ENCODE results near the gene PIP5K1B. TPM values are rescaled to one million over a fixed set of nuclear protein-coding genes. Genes with fewer than 3 reads are reported as not detected.

PIP5K1B gene
- 0.27 TPM in 1 of 2 replicates, not detected in the other for total RNA-seq
- polyA plus RNA-seq: not detected in 2 replicates
- polyA plus RNA-seq (2011; cell fraction: cytosol; rRNA removed): 0.06 and 0.10 TPM in 2 replicates
- 0.18 and 0.21 TPM in 2 replicates for polyA plus RNA-seq (2011; cell fraction: nucleus; rRNA removed)
- 0.07 and 0.08 TPM in 2 replicates for polyA plus RNA-seq (2012)
- 0.10 and 0.17 TPM in 2 replicates for polyA minus RNA-seq
- polyA minus RNA-seq (2011; cell fraction: cytosol; rRNA and poly(A)+ RNA removed): not detected
- 0.19 TPM in 1 of 2 replicates, not detected in the other for polyA minus RNA-seq (2011; cell fraction: nucleus; rRNA and poly(A)+ RNA removed)
- percentile 20 among the genes with signal in this experiment for Bru-seq, nascent RNA
- percentile 12 among the genes with signal in this experiment for BruChase-seq, experiment 1, labeled RNA remaining after a 6-hour chase
- percentile 16 among the genes with signal in this experiment for BruChase-seq, experiment 2, labeled RNA remaining after a 2-hour chase
- long read RNA-seq, partial matches to known transcripts: 1 of 1 reads
- long read RNA-seq, other reads (novel, unspliced or antisense): 0 of 1 reads

- ChIA-PET POLR2A (no interaction called here), CTCF (no interaction called here)
- H3K79me2 ChIP-seq (ENCODE audit: control insufficient read depth, insufficient read depth, low read length): no peaks in the 10 kb centered on the region
- H3K27me3 ChIP-seq (ENCODE audit: control insufficient read depth in 2 of 2, insufficient read depth in 2 of 2, low read length in 2 of 2): peaks cover 39 to 49% of the 10 kb centered on the region in 2 experiments
- FAIRE-seq (peak; percentile 57), DNase-seq (ENCODE audit: low read depth, low spot score) (peak; percentile 32)
- H3K4me1 ChIP-seq (ENCODE audit: control insufficient read depth, extremely low read depth, insufficient read depth, low read length): no peaks in the 10 kb centered on the region
- BruUV-seq (replicated peaks): no TSS peak
- intact Hi-C loops (cut with micrococcal nuclease): loop anchor here (5.0 kb wide), 1 partner anchor 72 kb away; no protein-coding TSS in a partner anchor
- TF ChIP-seq GATA2 (IDR thresholded peaks at IDR 0.05; ENCODE audit: insufficient read depth, insufficient read length, low read depth, low read length) (no peak), FOS (IDR thresholded peaks at IDR 0.05; ENCODE audit: borderline replicate concordance, insufficient read depth, low read length) (no peak), POLR2A (IDR thresholded peaks at IDR 0.05; ENCODE audit: low read depth, low read length) (no peak), EZH2 (IDR thresholded peaks at IDR 0.05; ENCODE audit: borderline replicate concordance, low read depth, low read length, severe bottlenecking) (no peak), CTCF (IDR thresholded peaks at IDR 0.05; ENCODE audit: extremely low read depth in 1 of 2, insufficient read depth in 1 of 2, low read depth in 1 of 2, low read length in 2 of 2) (no peak), POLR2AphosphoS5 (IDR thresholded peaks at IDR 0.05; ENCODE audit: insufficient read depth, low read depth, low read length) (no peak)
- H3K4me2 ChIP-seq (ENCODE audit: insufficient read depth, low read length): peak within 1 kb of the TSS; percentile 56
- H3K36me3 ChIP-seq (ENCODE audit: control insufficient read depth in 2 of 2, extremely low read depth in 1 of 2, insufficient read depth in 2 of 2, low read length in 2 of 2): no peaks in the 10 kb centered on the region
- no peaks in the 10 kb centered on the region for H4K20me1 ChIP-seq (replicated peaks; ENCODE audit: control insufficient read depth, extremely low read depth, insufficient read depth, low read length)
- H3K9me3 ChIP-seq (replicated peaks; ENCODE audit: control insufficient read depth, insufficient read depth, low read length): no peaks in the 10 kb centered on the region
- no peaks in the 10 kb centered on the region for H3K9me1 ChIP-seq (replicated peaks; ENCODE audit: control insufficient read depth, extremely low read depth, insufficient read depth, low read length)
- dilution Hi-C loops (cut with MboI; ENCODE audit: extremely low pct_ligation_motif_present, low sequenced_read_pairs): no loop called here
- H3K27ac ChIP-seq (ENCODE audit: insufficient read depth, low read depth, low read length): no peak within 1 kb of the TSS
- no peak within 1 kb of the TSS for H3K9ac ChIP-seq (replicated peaks; ENCODE audit: extremely low read depth, insufficient read depth, low read length)
- peak within 1 kb of the TSS in 2 of 3 experiments; percentile 37 to 52 for H3K4me3 ChIP-seq (replicated peaks in 1 of 3; ENCODE audit: insufficient read depth in 1 of 3, low read depth in 1 of 3, low read length in 3 of 3)
- H2AFZ ChIP-seq (ENCODE audit: low read depth, low read length): peak within 1 kb of the TSS; percentile 41
Observed at GRCh38 chr9:68704814-68705530, at the start of gene PIP5K1B. TSS of gene PIP5K1B (plus strand) at chr9:68705240. CDS start at chr9:68822615, 117,375 bp downstream.
